GM18498 (cell line): Measurements from ENCODE around the gene PKN1.

Source experiments
- ATAC-seq: cut with Tn5 transposase; IDR thresholded peaks from one replicate; pipeline ENCODE4 v1.9.1; 2021; ENCODE audit warnings: mild to moderate bottlenecking, moderate library complexity; ENCODE audit not compliant: unreplicated experiment

PKN1 gene

GRCh38 chr19:14425696-14426138 lies 7.4 kb upstream of the PKN1 start:
- no peak for ATAC-seq

- ATAC-seq: no peak
Measured at GRCh38 chr19:14427461-14427860, 5.6 kb upstream of the PKN1 start.

DNA sequence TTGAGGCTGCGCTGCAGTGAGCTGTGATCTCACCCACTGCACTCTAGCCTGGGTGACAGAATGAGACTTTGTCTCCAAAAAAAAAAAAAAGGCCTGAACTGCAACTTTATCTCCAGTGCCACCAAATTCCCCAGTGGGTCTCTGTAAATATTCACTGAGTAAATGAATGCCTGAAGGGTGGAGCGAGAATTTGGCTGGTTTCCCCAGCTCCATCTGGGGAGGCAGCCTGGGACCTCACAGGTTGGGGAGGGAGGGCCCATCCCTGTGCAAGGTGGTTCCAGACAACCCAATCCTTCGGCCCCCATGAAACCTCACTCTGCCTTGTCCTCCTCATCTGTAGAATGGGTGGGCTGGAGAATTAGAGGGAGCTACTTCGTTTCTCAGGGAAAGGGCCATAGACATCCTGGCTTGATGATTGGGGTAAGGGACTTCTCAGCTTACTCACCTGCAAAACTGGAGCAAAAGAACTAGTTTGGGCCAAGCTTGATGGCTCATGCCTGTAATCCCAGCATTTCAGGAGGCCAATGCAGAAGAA lies 4.2 kb upstream of the PKN1 start:
- ATAC-seq: no peak

- no peak for ATAC-seq
Measured at GRCh38 chr19:14430712-14431111, 2.4 kb upstream of the PKN1 start.

DNA sequence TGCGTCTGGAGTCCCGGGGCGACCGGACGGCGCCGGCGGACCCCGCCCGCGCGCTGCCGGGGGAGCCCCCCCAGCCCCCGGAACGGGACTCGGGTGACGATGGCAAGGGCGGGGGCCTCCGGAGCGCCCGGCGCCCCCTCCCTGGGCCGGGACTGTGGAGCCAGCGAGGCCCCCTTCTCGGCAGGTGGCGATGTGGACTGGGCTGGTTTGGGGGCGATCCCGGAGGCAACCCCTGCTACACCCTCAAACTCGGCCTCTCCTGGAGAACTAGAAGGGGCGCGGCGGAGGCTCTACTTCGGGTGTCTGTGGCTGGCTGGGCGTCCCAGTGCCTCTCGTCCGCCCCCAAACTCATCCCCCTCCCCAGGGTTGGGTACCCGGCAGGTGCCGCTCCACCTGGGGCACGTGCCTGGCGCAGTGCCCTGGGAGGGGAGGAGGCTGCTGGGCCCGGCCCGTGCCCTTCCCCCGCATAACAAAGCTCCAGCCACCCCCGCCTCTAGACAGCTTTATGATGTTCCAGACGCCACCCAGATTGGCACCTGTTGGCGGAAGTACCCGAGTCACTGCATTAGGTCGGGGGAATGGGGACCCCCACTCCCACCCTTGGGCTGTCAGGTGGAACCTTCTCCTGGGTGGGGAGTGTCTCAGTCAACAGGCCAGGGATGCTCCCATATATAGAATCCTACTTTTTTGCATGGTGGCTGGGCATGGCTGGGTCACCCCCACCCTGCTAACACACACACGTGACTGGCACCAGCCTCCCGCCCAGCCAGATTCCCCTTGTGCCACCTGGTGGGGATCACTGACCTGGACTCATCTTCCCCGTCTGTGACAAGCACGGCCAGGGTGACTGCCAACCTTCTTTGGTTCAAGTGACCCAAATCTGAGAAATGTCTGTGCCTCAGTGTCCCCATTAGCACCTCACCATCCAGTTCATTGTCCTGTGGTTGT lies 722 bp downstream of the PKN1 start:
- ATAC-seq: peak; percentile 17

- ATAC-seq: no peak
Measured at GRCh38 chr19:14434543-14435319, 1.6 kb downstream of the PKN1 start.

GRCh38 chr19:14435320-14436050 lies 2.4 kb downstream of the PKN1 start:
- no peak for ATAC-seq

DNA sequence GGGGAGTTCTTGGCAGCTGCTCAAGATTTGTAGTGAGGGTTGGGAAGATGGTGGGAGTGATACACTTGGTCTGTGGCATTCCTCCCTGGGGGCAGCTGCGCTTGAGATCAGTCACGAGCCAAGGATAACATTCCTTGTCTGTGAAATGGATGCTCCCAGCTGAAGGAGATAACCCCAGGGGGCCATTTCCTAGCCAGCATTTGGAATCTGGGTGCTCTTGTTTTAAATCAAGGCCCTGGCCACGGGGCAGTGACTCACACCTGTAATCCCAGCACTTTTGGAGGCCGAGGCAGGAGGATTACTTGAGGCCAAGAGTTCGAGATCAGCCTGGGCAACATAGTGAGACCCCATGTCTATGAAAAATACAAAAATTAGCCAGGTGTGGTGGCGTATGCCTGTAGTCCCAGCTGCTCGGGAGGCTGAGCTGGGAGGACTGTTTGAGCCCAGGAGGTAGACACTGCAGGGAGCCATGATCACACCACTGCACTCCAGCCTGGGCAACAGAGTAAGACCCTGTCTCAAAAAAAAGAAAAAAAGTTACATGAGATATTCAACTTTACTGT lies 4.6 kb downstream of the PKN1 start:
- ATAC-seq: no peak

DNA sequence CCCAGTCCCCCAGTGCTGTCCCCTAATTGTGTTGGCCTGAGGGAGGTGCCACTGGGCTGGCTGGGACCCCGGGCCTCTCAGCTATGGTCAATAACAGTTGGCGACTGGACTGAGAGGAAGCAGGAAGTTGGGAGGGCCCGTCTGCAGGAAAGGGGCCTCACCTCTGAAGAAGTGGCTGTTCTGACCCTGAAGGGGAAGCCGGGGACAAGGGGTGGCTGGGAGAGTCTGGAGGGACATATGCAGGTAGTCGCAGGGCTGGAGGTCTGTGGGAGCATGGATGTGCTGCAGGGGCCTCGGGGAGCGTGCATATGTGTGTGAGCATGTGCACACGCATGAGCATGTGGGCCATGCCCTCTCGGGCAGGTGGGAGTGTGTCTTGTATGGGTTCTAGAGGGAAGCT lies 5.9 kb downstream of the PKN1 start:
- ATAC-seq: no peak

- peak; percentile 85 for ATAC-seq
Measured at GRCh38 chr19:14440049-14440448, 6.9 kb downstream of the PKN1 start.

GRCh38 chr19:14441041-14441938 lies 8.2 kb downstream of the PKN1 start:
- no peak for ATAC-seq

DNA sequence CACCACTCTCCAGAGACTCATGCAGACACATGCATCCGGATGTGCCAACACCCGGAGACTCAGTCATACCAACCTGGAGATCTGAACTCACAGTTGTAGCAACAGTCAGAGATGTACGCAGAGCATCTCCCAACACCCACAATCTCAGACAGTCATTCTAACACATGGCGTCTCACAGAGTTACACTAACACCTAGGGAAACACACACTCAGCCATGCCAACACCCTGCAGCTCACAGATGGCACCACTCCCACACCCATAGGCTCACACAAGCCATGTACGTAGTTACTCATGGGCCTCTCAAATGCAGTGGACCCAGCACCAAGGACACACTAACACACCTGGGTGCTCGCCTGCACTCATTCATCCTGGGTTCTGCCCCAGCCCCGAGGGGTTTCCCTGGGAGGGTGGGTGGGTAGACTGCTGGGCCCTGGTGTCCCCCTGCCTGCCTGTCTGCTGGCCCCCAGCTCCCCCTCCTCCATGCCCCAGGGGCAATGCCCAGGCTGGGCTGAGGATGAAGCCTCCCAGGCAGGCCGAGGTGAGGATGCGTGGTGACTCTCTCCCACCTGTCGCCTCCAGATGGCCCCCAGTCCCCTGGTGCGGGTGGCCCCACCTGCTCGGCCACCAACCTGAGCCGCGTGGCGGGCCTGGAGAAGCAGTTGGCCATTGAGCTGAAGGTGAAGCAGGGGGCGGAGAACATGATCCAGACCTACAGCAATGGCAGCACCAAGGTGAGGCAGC lies 10.0 kb downstream of the PKN1 start:
- ATAC-seq: no peak

DNA sequence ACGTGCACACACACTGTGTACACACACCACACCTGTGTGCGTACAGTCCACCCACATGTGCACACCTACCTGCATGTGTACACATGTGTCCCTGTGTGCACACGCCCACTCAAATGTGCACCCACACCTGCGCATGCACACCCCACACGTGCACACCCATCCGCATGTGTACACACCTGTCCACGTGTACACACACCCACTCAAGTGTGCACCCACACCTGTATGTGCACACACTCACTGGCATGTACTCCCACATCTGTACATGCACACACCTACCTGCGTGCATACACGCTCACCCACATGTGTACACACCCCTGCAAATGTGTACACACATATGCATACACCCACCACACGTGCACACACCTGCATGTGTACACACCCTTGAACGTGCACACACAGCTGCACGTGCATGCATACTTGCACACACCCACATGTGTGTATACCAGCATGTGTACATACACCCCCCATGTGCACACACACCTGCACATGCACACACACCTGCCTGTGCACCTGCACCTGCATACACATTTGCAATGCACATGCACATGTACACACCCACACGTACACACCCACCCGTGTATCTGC lies 10.6 kb downstream of the PKN1 start:
- ATAC-seq: no peak

GRCh38 chr19:14446336-14447036 lies 13.4 kb downstream of the PKN1 start:
- ATAC-seq: no peak

- ATAC-seq: no peak
Measured at GRCh38 chr19:14449321-14449720, 16.2 kb downstream of the PKN1 start.

- no peak for ATAC-seq
Measured at GRCh38 chr19:14450168-14450874, 17.2 kb downstream of the PKN1 start.

DNA sequence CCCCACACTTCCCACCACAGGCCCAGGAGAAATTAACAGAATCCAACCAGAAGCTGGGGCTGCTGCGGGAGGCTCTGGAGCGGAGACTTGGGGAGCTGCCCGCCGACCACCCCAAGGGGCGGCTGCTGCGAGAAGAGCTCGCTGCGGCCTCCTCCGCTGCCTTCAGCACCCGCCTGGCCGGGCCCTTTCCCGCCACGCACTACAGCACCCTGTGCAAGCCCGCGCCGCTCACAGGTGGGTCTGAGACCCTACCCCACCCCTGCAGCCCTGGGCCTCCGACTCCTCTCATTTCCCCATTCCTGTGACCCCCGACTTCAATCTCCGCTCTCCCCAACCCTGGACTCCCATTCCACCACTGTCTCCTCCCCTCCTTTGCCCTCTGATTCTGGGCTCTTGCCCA lies 17.8 kb downstream of the PKN1 start:
- ATAC-seq: no peak
